Dedifferentiated amniotic fluid mesenchymal stem cell (primary cell): Measurements from ENCODE around the gene IL17RC.
"Not testable (repeated sequence)": the region's sequence is repeated elsewhere in the genome, so short reads cannot be mapped to it uniquely, and the experiment has no call there.

ENCODE experiments used
- DNase-seq: peaks from one replicate; pipeline ENCODE4 v3.0.0-alpha.2; 2016; ENCODE audit errors: extremely low spot score

The IL17RC gene

DNA sequence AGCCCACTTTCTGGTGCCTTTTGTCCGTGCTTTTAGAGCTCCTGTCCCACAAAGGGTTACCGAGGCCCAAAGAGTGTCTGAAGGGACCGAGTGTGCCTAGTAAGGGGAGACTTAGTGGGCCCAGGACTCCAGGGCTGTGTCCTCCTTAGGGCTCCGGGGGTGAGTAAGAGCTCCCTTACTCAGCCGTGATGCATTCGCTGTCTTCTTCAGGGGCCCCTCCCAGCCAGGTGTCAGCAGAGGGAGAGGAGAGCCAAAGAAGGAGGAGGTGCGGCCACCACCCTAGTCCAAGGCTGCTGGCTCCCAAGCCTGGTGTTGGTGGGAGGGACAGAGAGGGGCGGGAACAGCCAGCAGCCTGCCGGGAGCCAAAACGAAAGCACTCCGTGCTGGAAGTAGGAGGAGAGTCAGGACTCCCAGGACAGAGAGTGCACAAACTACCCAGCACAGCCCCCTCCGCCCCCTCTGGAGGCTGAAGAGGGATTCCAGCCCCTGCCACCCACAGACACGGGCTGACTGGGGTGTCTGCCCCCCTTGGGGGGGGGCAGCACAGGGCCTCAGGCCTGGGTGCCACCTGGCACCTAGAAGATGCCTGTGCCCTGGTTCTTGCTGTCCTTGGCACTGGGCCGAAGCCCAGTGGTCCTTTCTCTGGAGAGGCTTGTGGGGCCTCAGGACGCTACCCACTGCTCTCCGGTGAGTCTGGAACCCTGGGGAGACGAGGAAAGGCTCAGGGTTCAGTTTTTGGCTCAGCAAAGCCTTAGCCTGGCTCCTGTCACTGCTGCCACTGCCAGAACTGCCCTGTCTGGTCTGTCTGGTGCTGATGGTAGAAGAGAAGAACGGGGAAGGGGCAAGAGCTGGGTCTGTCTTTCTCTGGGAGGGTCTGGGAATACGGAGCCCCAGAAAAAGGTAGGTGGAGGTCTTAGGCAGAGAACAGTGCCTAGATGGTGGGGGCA is at the start of gene IL17RC:
IL17RC (plus strand) TSS at position 365 of the 947 bp plus-strand sequence; CDS start at position 583, 218 bp downstream.
- peak; percentile 76 for DNase-seq

GRCh38 chr3:9867106-9867505 is 49.8 kb upstream of the IL17RC start:
- no peak for DNase-seq

GRCh38 chr3:9869955-9870354 is 46.9 kb upstream of the IL17RC start:
- DNase-seq: no peak

- DNase-seq: peak; percentile 68
Measured at GRCh38 chr3:9870978-9871377, 45.9 kb upstream of the IL17RC start.

DNA sequence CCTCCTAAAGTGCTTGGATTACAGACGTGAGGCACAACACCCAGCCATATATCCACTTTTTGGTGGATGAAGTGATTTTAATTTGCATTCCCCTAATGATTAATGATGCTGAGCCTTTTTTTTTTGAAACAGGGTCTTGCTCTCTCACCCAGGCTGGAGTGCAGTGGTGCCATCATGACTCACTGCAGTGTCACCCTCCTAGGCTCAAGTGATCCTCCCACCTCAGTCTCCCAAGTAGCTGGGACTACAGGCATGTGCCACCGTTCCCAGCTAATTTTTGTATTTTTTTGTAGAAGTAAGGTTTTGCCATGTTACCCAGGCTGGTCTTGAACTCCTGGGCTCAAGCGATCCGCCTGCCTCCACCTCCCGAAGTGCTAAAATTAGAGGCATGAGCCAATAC is 44.8 kb upstream of the IL17RC start:
- not testable (repeated sequence) for DNase-seq

DNA sequence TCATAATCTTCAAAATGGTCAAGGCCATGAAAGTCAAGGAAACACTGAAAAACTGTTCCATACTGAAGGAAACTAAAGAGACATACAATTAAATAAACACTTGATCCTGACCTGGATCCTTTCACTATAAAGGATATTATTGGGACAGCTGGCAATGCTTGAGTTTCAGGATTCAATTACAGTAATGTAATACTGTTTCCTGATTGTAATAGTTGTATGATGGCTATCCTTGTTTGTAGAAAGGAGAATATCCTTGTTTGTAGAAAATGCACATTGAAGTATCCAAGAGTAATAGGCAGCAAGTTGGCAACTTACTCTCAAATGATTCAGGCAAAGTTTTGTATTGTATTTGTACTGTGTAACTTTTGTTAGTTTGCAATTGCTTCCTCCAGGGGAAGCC is 41.5 kb upstream of the IL17RC start:
- DNase-seq: no peak

DNA sequence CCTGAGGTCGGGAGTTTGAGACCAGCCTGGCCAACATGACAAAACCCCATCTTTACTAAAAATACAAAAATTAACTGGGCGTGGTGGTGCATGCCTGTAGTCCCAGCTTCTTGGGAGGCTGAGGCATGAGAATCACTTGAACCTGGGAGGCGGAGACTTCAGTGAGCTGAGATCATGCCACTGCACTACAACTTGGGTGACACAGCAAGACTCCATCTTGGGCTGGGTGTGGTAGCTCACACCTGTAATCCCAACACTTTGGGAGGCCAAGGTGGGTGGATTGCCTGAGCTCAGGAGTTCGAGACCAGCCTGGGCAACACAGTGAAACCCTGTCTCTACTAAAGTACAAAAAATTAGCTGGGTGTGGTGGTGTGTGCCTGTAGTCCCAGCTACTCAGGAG is 40.6 kb upstream of the IL17RC start:
- not testable (repeated sequence) for DNase-seq

DNA sequence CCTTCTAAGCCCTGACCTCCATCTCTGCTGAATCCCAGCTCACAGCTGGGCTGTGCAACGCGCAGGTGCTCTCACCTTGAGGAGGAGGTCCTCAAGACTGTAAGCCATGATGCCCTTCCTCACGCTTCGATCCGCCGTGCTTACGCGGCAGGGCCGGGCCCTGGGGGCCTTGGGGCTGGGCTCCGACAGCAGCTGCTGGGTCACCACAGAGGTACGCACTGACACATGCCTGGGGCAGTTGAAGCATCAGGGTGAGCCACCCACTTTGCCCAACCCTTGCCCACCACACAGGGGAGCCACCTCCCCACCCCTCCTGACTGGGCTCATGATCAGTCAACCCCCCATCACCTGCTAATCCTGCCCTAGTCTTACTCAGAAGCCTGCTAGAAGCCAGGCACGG is 39.9 kb upstream of the IL17RC start:
- no peak for DNase-seq

DNA sequence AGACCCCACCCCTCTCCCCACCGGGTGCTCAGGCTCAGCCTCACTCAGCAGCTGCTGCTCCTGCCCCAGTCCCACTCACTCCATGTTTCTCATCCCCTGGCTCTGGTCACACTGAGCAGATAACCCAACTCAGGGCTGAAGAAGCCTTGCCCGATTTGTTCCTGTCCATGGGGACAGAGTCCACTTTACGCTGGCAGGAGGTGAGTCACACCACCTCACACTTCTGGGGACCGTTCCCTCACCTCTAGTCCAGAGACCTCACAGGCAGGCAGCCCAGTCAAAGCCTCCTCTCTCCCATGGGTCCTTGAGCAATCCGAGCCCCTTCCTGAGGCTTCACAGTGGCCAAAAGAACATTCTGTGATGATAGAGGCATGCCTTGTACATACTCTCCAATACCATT is 38.2 kb upstream of the IL17RC start:
- DNase-seq: no peak

DNA sequence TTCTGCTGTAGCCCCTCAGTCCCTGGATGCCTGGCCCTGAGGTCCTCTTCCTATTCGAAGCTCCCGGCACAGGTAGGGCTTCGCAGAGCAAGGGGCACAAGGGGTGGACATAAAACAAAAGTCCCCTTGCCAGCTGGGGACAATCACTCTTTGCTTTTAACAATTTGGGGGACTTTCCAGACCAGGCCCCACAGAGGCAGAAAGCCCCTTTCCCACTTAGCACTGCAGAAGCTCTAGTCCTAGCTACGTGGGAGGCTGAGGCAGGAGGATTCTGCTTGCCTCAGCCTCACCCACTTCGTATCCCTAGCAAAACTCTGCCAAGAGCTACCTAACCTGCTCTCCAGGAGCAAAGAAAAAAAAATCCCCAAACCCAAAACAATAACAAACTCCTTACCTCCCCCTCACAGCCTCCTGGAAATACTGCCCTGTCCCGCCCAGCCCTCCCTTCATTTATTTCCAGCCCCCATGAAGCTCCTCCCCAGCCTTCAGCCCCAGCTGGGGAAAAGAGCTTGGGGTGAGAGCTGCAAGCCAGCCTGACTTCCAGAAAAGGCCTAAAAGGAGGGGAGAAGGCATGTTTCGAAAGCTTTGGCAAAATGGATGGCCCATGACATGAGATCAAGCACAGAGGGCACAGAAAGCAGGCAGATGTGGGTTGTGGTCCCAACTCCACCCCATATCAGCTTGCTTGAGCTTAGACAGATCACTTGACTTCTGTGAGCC is 36.9 kb upstream of the IL17RC start, which contains the start of gene CIDEC:
CIDEC (minus strand) TSS at position 424 of the 720 bp plus-strand sequence. CDS start 1,767 bp downstream, outside the sequence.
- DNase-seq: no peak

DNA sequence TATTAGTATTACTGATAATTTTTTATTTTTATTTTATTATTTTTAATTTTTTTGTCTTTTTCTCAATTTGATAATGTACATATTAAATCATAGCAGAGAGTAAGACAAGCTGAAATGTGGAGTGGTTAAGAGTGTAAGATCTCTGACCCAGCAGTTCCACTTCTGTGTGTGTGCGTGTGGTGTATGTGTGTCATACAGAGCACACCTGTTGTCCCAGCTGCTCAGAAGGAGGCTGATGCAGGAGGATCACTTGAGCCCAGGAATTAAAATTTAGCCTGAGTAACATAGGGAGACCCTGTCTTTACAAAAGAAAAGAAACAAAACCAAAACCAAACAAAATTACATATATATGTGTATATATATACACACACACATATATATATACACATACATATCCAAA is 35.5 kb upstream of the IL17RC start:
- DNase-seq: no peak

GRCh38 chr3:9883706-9884554 is 33.0 kb upstream of the IL17RC start:
- DNase-seq: no peak

GRCh38 chr3:9884555-9885165 is 32.2 kb upstream of the IL17RC start:
- DNase-seq: peak; percentile 40

GRCh38 chr3:9886328-9886727 is 30.6 kb upstream of the IL17RC start:
- no peak for DNase-seq

DNA sequence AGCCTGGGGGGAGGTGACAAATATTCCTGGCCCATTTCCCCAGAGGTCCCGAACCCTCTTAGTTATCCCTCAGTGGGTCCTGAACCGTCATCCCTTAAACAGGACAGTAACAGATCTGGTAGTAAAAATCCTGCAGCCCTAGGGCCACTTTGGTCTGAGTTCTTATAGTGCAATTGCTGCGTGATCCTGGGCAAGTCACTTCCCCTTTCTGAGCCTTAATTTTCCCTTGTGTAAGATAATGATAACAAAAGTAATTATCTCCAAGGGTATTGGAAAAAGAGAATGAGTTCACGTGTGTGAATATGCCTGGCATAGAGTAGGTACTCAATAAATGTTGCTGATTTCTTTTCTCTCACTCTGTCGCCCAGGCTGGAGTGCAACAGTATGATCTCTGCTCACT is 29.4 kb upstream of the IL17RC start:
- DNase-seq: no peak

DNA sequence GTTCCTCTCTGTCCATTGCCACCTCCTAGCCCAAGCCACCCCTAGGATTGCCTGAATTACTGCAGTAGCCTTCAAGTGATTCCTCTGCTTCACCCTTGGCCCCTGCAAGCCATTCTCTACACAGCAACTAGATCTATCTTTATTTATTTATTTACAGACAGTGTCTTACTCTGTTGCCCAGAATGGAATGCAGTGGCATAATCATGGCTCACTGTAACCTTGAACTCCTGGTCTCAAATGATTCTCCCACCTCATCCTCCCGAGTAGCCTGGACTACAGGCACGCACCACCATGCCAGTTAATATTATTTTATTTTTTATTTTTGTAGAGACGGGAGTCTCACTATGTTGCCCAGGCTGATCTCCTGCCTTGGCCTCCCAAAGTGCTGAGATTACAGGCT is 28.4 kb upstream of the IL17RC start:
- no peak for DNase-seq

DNA sequence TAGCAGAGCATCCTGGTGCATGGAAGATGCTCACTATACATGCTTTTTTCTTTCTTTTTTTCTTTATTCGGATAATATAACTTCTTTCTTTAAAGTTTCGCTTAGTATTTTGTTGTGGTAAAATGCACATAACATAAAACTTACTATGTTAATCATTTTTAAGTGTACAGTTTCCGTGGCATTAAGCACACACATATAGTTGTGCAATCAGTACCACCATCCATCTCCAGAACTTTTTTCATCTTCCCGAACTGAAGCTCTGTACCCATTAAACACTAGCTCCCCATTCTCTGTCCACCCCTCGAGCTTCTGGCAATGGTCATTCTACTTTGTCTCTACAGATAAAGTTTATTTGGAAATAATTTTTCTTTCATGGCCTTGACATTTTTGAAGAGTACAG is 27.5 kb upstream of the IL17RC start:
- no peak for DNase-seq

DNA sequence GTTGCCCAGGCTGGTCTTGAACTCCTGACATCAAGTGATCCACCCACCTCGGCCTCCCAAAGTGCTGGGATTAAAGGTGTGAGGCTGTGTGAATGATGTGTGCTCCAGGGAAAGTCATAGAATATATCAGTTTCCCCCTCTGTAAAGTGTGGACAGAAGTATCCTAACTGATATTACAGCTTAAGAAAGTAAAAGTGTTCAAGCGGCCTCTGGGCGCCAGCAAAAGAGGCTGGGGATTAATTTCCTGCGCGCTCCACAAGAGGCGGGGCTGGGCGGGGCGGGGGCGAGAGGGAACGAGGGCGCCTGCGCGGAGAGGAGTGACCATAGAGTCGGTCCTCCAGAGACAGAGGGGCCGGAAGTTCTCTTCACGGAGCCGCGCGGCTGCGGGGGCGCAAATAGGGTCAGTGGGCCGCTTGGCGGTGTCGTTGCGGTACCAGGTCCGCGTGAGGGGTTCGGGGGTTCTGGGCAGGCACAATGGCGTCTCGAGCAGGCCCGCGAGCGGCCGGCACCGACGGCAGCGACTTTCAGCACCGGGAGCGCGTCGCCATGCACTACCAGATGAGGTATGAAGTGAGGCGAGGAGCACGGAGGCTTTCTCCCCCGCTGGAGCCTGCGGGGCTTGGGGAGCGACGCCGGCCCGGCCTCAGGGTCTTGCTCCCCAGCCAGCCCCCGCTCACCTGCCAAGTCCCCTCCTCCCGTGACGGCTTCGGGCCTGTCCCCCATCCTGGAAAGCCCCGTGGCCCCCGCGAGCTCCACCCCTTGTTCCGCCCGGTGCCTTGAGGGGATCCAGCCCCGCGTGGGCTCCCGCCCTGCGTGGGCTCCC is 26.4 kb upstream of the IL17RC start, which contains the start of gene JAGN1:
JAGN1 (plus strand) TSS at position 362 of the 823 bp plus-strand sequence; CDS start at position 475, 113 bp downstream.
- peak; percentile 82 for DNase-seq

GRCh38 chr3:9891072-9891622 is 25.8 kb upstream of the IL17RC start:
- DNase-seq: no peak

- DNase-seq: no peak
Measured at GRCh38 chr3:9893739-9894138, 23.2 kb upstream of the IL17RC start.
